ENCODE data around the gene SIN3A. TPM values are rescaled to one million over a fixed set of nuclear protein-coding genes. Genes with fewer than 3 reads are reported as not detected.

SIN3A gene
- polyA plus RNA-seq, 1 experiment: 39.5 TPM

DNA sequence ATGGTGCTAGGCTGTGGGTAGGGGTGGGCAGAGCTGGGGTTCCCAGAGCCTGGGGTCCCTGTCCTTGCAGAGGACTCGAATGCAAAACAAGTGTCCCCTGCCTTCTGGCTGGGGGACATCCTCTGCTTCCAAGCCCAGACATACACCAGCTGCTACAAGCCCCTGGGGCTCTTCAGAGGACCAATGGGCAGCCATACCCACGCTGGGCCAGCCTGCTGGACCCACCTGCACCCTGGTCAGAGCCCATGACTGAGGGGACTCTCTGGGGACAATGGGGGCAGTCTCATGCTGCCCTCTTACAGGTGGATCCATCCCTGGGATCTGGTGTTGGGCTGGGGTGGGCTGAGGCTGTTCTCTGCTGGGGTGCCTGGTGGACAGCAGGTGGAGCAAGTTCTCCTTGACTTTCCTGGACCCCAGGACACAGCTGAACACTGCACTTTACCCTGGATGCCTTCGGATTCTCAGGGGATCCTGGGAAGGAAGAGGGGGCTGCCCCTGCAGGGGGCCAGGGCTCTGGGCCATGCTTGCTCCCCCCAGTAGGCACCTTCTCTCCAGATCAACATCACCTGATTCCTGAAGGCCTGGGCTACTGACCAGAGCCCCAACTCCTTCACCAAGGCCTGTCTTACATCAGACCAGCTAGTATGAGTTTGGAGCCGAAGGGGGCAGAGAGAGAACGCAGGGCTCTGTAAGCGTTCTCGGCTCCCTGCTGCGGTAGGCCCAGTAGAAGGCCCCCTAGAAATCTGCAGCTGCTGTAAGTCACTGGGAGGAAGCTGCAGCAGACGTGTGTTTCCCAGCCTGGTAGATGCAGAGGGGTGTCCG, 122.8 kb downstream of the SIN3A start:
- POLR2A ChIA-PET: no interaction called here
- CTCF ChIA-PET: interaction anchor here (0.7 to 1.0 kb wide), 2 partner anchors 15 to 357 kb away, joined by 3 read pairs; no protein-coding TSS in a partner anchor
- no peak for DNase-seq (ENCODE audit: low read depth)
- no peak overlapping the region for H3K4me3 ChIP-seq (ENCODE audit: low read depth, low read length)
- TF ChIP-seq, protein P1, sequence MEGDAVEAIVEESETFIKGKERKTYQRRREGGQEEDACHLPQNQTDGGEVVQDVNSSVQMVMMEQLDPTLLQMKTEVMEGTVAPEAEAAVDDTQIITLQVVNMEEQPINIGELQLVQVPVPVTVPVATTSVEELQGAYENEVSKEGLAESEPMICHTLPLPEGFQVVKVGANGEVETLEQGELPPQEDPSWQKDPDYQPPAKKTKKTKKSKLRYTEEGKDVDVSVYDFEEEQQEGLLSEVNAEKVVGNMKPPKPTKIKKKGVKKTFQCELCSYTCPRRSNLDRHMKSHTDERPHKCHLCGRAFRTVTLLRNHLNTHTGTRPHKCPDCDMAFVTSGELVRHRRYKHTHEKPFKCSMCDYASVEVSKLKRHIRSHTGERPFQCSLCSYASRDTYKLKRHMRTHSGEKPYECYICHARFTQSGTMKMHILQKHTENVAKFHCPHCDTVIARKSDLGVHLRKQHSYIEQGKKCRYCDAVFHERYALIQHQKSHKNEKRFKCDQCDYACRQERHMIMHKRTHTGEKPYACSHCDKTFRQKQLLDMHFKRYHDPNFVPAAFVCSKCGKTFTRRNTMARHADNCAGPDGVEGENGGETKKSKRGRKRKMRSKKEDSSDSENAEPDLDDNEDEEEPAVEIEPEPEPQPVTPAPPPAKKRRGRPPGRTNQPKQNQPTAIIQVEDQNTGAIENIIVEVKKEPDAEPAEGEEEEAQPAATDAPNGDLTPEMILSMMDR (IDR thresholded peaks at IDR 0.05; ENCODE audit: insufficient read depth, low read depth, low read length): no peak
- H3K36me3 ChIP-seq (ENCODE audit: control insufficient read depth, insufficient read depth, low read length): no peaks in the 10 kb centered on the region
- H3K27me3 ChIP-seq (ENCODE audit: control insufficient read depth, insufficient read depth, low read length): no peaks in the 10 kb centered on the region

GRCh38 chr15:75327491-75327890, 124.0 kb downstream of the SIN3A start:
- no peak for DNase-seq (ENCODE audit: low read depth)

DNA sequence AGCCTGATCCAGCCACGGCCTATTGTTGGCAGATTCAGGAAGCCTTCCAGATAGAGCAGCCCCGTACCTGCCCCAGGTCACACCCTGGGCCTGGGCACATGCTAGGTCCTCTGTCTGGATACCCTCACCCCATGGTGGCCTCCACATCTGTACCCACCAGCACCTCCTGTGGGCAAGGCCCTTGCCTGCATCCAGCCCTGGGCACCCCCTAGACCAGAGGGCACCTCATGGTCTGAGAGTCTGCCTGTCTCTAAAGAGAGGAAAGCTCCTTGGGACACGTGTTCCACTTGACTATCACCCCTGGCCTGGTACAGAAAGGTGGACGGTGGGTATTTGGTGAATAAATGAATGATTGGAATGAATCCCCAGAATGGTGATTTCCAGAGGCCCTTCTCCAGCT, 124.5 kb downstream of the SIN3A start:
- TF ChIP-seq, protein P1 (IDR thresholded peaks at IDR 0.05; ENCODE audit: insufficient read depth, low read depth, low read length): no peak
- CTCF ChIA-PET: no interaction called here
- no peaks in the 10 kb centered on the region for H3K27me3 ChIP-seq (ENCODE audit: control insufficient read depth, insufficient read depth, low read length)
- no peak overlapping the region for H3K4me3 ChIP-seq (ENCODE audit: low read depth, low read length)
- POLR2A ChIA-PET: no interaction called here
- no peaks in the 10 kb centered on the region for H3K36me3 ChIP-seq (ENCODE audit: control insufficient read depth, insufficient read depth, low read length)
- DNase-seq (ENCODE audit: low read depth): no peak

More at GRCh38 chr15:75327491-75327890, 124.0 kb downstream of the SIN3A start:
- CTCF ChIA-PET: no interaction called here
- H3K36me3 ChIP-seq (ENCODE audit: control insufficient read depth, insufficient read depth, low read length): no peaks in the 10 kb centered on the region
- no peak overlapping the region for H3K4me3 ChIP-seq (ENCODE audit: low read depth, low read length)
- H3K27me3 ChIP-seq (ENCODE audit: control insufficient read depth, insufficient read depth, low read length): no peaks in the 10 kb centered on the region
- POLR2A ChIA-PET: no interaction called here
- TF ChIP-seq, protein P1 (IDR thresholded peaks at IDR 0.05; ENCODE audit: insufficient read depth, low read depth, low read length): no peak

GRCh38 chr15:75325922-75326321, 125.6 kb downstream of the SIN3A start:
- Histone ChIP-seq H3K4me3 (ENCODE audit: low read depth, low read length) (no peak overlapping the region), H3K36me3 (ENCODE audit: control insufficient read depth, insufficient read depth, low read length) (no peaks in the 10 kb centered on the region), H3K27me3 (ENCODE audit: control insufficient read depth, insufficient read depth, low read length) (no peaks in the 10 kb centered on the region; the same call in 1 of the 2 replicates)
- ChIA-PET POLR2A (no interaction called here), CTCF (no interaction called here)
- DNase-seq (ENCODE audit: low read depth): no peak
- TF ChIP-seq, protein P1 (IDR thresholded peaks at IDR 0.05; ENCODE audit: insufficient read depth, low read depth, low read length): no peak

DNA sequence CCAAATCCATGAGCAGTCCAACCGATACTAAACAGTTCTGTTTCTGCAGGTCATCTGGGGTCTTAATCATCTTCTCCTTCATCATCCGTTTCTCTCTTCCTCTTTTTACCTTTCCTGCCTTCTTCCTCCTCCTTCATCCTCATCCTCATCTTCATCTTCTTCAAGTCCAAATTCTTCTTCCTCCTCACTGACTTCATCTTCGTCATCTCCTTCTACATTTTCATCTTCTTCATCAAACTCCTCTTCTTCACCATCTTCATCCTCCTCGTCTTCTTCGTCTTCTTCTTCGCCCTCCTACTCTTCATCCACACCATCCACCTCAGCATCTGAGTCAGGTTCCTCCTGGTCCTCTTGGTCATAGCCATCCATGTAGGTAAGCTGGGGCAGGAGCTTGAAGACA, 129.8 kb downstream of the SIN3A start:
- TF ChIP-seq, protein P1 (IDR thresholded peaks at IDR 0.05; ENCODE audit: insufficient read depth, low read depth, low read length): no peak
- ChIA-PET CTCF (interaction anchor here (1.1 to 1.3 kb wide), 2 partner anchors 13 to 553 kb away, joined by 3 read pairs; no protein-coding TSS in a partner anchor), POLR2A (no interaction called here)
- Histone ChIP-seq H3K36me3 (ENCODE audit: control insufficient read depth, insufficient read depth, low read length) (no peaks in the 10 kb centered on the region), H3K4me3 (ENCODE audit: low read depth, low read length) (no peak overlapping the region), H3K27me3 (ENCODE audit: control insufficient read depth, insufficient read depth, low read length) (no peaks in the 10 kb centered on the region; the same call in none of the 2 replicates)
- no peak for DNase-seq (ENCODE audit: low read depth)

Small RNA genes within 50 kb of the gene (small RNA-seq; reads per million reads assigned to genes)
- gene AC105036.2 (ENCODE audit: insufficient read length, low read depth, low replicate concordance): not detected

Other genes with a start within 250 kb of the SIN3A start
- gene C15orf39, start 249.8 kb downstream of the SIN3A start, polyA plus RNA-seq (2011; rRNA removed): 2.5 and 4.5 TPM in 2 replicates
- gene GOLGA6C, start 193.4 kb downstream of the SIN3A start, polyA plus RNA-seq (2011; rRNA removed): not detected in 2 replicates
- gene GOLGA6D, start 168.9 kb downstream of the SIN3A start, polyA plus RNA-seq (2011; rRNA removed): not detected in 2 replicates
- gene COMMD4, start 115.6 kb downstream of the SIN3A start, polyA plus RNA-seq (2011; rRNA removed): 80.4 and 142 TPM in 2 replicates
- 2.8 and 4.7 TPM in 2 replicates for gene NEIL1, start 104.7 kb downstream of the SIN3A start, polyA plus RNA-seq (2011; rRNA removed)
- 42.5 and 82.5 TPM in 2 replicates for gene MAN2C1, start 83.1 kb downstream of the SIN3A start, polyA plus RNA-seq (2011; rRNA removed)
- gene PTPN9, start 127.6 kb upstream of the SIN3A start, polyA plus RNA-seq (2011; rRNA removed): 48.6 and 55.5 TPM in 2 replicates
- 25.4 and 33.9 TPM in 2 replicates for gene SNUPN, start 174.0 kb upstream of the SIN3A start, polyA plus RNA-seq (2011; rRNA removed)
- gene IMP3, start 188.5 kb upstream of the SIN3A start, polyA plus RNA-seq (2011; rRNA removed): 36.6 and 37.6 TPM in 2 replicates
- 17.3 and 23.5 TPM in 2 replicates for gene SNX33, start 196.2 kb upstream of the SIN3A start, polyA plus RNA-seq (2011; rRNA removed)